ENCODE results near the gene DGCR8.

The DGCR8 gene

GRCh38 chr22:20068640-20069039, 11.4 kb upstream of the DGCR8 start:
- DNase-seq: no peak

- no peak for DNase-seq
Measured at GRCh38 chr22:20069331-20070042, 10.6 kb upstream of the DGCR8 start.

GRCh38 chr22:20071524-20071972, 8.5 kb upstream of the DGCR8 start:
- DNase-seq: no peak

GRCh38 chr22:20076627-20077172, 3.3 kb upstream of the DGCR8 start:
- no peak for DNase-seq

- peak; percentile 55 for DNase-seq
Measured at GRCh38 chr22:20080445-20080775, 369 bp downstream of the DGCR8 start.

- no peak for DNase-seq
Measured at GRCh38 chr22:20080776-20081654, 974 bp downstream of the DGCR8 start.

- no peak for DNase-seq
Measured at GRCh38 chr22:20083157-20083890, 3.3 kb downstream of the DGCR8 start.

- DNase-seq: no peak
Measured at GRCh38 chr22:20083891-20084546, 4.0 kb downstream of the DGCR8 start.

GRCh38 chr22:20084547-20085413, 4.7 kb downstream of the DGCR8 start:
- DNase-seq: no peak

GRCh38 chr22:20085651-20086050, 5.6 kb downstream of the DGCR8 start:
- DNase-seq: no peak

- DNase-seq: no peak
Measured at GRCh38 chr22:20086101-20086599, 6.1 kb downstream of the DGCR8 start.

- no peak for DNase-seq
Measured at GRCh38 chr22:20086763-20087162, 6.7 kb downstream of the DGCR8 start.

- no peak for DNase-seq
Measured at GRCh38 chr22:20087319-20088262, 7.5 kb downstream of the DGCR8 start.

GRCh38 chr22:20088263-20088648, 8.2 kb downstream of the DGCR8 start:
- no peak for DNase-seq

- DNase-seq: no peak
Measured at GRCh38 chr22:20089226-20089976, 9.4 kb downstream of the DGCR8 start.

- DNase-seq: no peak
Measured at GRCh38 chr22:20089977-20090729, 10.1 kb downstream of the DGCR8 start.

- no peak for DNase-seq
Measured at GRCh38 chr22:20090730-20091240, 10.7 kb downstream of the DGCR8 start.

- no peak for DNase-seq
Measured at GRCh38 chr22:20091690-20092476, 11.8 kb downstream of the DGCR8 start.

All from CD4-positive, alpha-beta T cell treated with Interferon gamma for 1 hour (primary cell).